OCI-LY1 (cell line): ENCODE data around the gene CTNND2.

ENCODE experiments used
- H2AFZ ChIP-seq: fragments of 200-600 bp; sonication (generic), shearing (Covaris generic); 2 replicates; pipeline ENCODE4 v1.6.0; 2014; ENCODE audit warnings: antibody characterized with exemption, mild to moderate bottlenecking, low read length
- H3F3A ChIP-seq: fragments of 200-600 bp; sonication (generic), shearing (Covaris generic); 2 replicates; pipeline ENCODE4 v1.6.0; 2014; ENCODE audit warnings: mild to moderate bottlenecking, antibody characterized with exemption, low read length, moderate library complexity; ENCODE audit not compliant: insufficient read depth
- H3K27ac ChIP-seq: fragments of 200-600 bp; sonication (generic); 2 replicates; pipeline ENCODE4 v1.5.1; 2014; ENCODE audit warnings: low read length, mixed run types, mild to moderate bottlenecking, low read depth; ENCODE audit not compliant: poor library complexity, severe bottlenecking
- H3K27me3 ChIP-seq: fragments of 200-600 bp; sonication (generic); 2 replicates; pipeline ENCODE4 v1.6.0; 2014; ENCODE audit warnings: antibody characterized with exemption, mild to moderate bottlenecking, low read length, moderate library complexity; ENCODE audit not compliant: insufficient read depth
- H3K36me3 ChIP-seq: fragments of 200-600 bp; sonication (generic); 2 replicates; pipeline ENCODE4 v1.6.1; 2014; ENCODE audit warnings: mild to moderate bottlenecking, antibody characterized with exemption, low read length, moderate library complexity, mixed read lengths; ENCODE audit not compliant: insufficient read depth
- H3K4me1 ChIP-seq: fragments of 200-600 bp; sonication (generic); 2 replicates; pipeline ENCODE4 v1.5.1; 2014; ENCODE audit warnings: mild to moderate bottlenecking, low read length, moderate library complexity; ENCODE audit not compliant: insufficient read depth, severe bottlenecking
- H3K4me2 ChIP-seq: fragments of 200-600 bp; sonication (generic), shearing (Covaris generic); 2 replicates; pipeline ENCODE4 v1.6.1; 2014; ENCODE audit warnings: low read length
- H3K4me3 ChIP-seq: fragments of 200-600 bp; sonication (generic); 2 replicates; pipeline ENCODE4 v1.5.1; 2014; ENCODE audit warnings: low read length, low read depth, mild to moderate bottlenecking, mixed read lengths; ENCODE audit not compliant: poor library complexity, severe bottlenecking
- H3K79me2 ChIP-seq: fragments of 200-600 bp; shearing (Covaris generic); 2 replicates; pipeline ENCODE4 v1.6.1; 2016; ENCODE audit warnings: mixed run types, low read length, mixed read lengths; ENCODE audit not compliant: insufficient read depth
- H3K9ac ChIP-seq: fragments of 200-600 bp; sonication (generic), shearing (Covaris generic); 2 replicates; pipeline ENCODE4 v1.6.1; 2014; ENCODE audit warnings: mild to moderate bottlenecking, low read length, mixed read lengths
- H3K9me2 ChIP-seq: fragments of 200-600 bp; sonication (generic), shearing (Covaris generic); 2 replicates; pipeline ENCODE4 v1.6.1; 2014; ENCODE audit warnings: low read depth, mild to moderate bottlenecking, low read length, mixed read lengths
- H3K9me3 ChIP-seq: fragments of 200-600 bp; shearing (Covaris generic); 2 replicates; pipeline ENCODE4 v1.6.1; 2014; ENCODE audit warnings: low read length, mixed read lengths
- H4K20me1 ChIP-seq: fragments of 200-600 bp; sonication (generic), shearing (Covaris generic); 2 replicates; pipeline ENCODE4 v1.6.0; 2016; ENCODE audit warnings: mild to moderate bottlenecking, low read length; ENCODE audit not compliant: insufficient read depth
- EZH2 ChIP-seq: fragments of 200-600 bp; sonication (generic), shearing (Covaris generic); IDR thresholded peaks from 2 replicates; pipeline ENCODE4 v1.8.0; 2017; ENCODE audit warnings: borderline replicate concordance, mixed run types, mild to moderate bottlenecking, antibody characterized with exemption, low read length, moderate library complexity, mixed read lengths
- TF ChIP-seq, protein P1 (sequence below): fragments of 200-600 bp; sonication (generic), shearing (Covaris generic); IDR thresholded peaks from 2 replicates; pipeline ENCODE4 v1.5.1; 2017; ENCODE audit warnings: mild to moderate bottlenecking, antibody characterized with exemption, low read length, moderate library complexity, mixed read lengths

Gene CTNND2

DNA sequence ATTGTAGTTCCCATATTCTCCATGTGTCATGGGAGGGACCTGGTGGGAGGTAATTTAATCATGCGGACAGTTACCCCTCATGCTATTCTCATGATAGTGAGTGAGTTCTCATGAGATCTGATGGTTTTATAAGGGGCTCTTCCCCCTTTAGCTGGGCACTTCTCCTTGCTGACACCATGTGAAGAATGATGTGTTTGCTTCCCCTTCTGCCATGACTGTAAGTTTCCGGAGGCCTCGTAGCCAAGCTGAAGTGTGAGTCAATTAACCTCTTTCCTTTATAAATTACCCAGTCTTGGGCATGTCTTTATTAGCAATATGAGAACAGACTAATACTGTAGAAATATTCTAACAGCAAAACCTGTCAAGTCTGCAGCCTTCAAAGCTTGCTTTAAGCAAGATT, 293.2 kb downstream of the CTNND2 start:
- no peaks in the 10 kb centered on the region for H3F3A ChIP-seq
- no peaks in the 10 kb centered on the region for H3K79me2 ChIP-seq
- no peaks in the 10 kb centered on the region for H4K20me1 ChIP-seq
- no peaks in the 10 kb centered on the region for H3K9me3 ChIP-seq
- H2AFZ ChIP-seq: no peak overlapping the region
- no peak overlapping the region for H3K4me2 ChIP-seq
- no peaks in the 10 kb centered on the region for H3K36me3 ChIP-seq
- H3K9ac ChIP-seq: no peak overlapping the region
- TF ChIP-seq EZH2: no peak
- TF ChIP-seq, protein P1, sequence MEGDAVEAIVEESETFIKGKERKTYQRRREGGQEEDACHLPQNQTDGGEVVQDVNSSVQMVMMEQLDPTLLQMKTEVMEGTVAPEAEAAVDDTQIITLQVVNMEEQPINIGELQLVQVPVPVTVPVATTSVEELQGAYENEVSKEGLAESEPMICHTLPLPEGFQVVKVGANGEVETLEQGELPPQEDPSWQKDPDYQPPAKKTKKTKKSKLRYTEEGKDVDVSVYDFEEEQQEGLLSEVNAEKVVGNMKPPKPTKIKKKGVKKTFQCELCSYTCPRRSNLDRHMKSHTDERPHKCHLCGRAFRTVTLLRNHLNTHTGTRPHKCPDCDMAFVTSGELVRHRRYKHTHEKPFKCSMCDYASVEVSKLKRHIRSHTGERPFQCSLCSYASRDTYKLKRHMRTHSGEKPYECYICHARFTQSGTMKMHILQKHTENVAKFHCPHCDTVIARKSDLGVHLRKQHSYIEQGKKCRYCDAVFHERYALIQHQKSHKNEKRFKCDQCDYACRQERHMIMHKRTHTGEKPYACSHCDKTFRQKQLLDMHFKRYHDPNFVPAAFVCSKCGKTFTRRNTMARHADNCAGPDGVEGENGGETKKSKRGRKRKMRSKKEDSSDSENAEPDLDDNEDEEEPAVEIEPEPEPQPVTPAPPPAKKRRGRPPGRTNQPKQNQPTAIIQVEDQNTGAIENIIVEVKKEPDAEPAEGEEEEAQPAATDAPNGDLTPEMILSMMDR: no peak
- no peaks in the 10 kb centered on the region for H3K4me1 ChIP-seq
- no peak overlapping the region for H3K27ac ChIP-seq
- no peaks in the 10 kb centered on the region for H3K27me3 ChIP-seq
- H3K4me3 ChIP-seq: no peak overlapping the region
- H3K9me2 ChIP-seq: no peaks in the 10 kb centered on the region

GRCh38 chr5:11609570-11610303, 294.5 kb downstream of the CTNND2 start:
- Histone ChIP-seq H3K27ac (no peak overlapping the region), H3K4me2 (no peak overlapping the region), H3K27me3 (no peaks in the 10 kb centered on the region), H2AFZ (no peak overlapping the region), H3K4me1 (no peaks in the 10 kb centered on the region), H4K20me1 (no peaks in the 10 kb centered on the region), H3K4me3 (no peak overlapping the region), H3K79me2 (no peaks in the 10 kb centered on the region), H3K9me2 (no peaks in the 10 kb centered on the region), H3K36me3 (no peaks in the 10 kb centered on the region), H3K9ac (no peak overlapping the region), H3K9me3 (no peaks in the 10 kb centered on the region), H3F3A (no peaks in the 10 kb centered on the region)
- TF ChIP-seq EZH2: no peak
- TF ChIP-seq, protein P1: no peak

DNA sequence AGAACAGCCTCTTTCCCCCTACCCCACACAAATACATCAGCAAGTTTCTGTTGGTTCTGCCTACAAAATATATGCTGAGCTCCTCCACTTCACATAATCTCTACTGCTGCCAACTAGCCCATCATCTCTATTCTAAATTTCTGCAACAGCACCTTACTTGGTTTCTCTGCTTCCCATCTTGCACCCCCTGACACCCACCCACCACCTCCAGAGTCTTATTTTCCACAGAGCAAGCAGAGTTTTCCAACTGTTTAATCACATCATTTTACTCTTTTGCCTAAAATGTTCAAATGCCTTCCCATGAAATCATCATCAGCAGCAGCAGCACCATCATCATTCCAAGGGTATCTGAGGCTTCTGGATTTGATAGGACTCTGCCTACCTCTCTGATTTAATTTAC, 295.7 kb downstream of the CTNND2 start:
- no peak overlapping the region for H2AFZ ChIP-seq
- no peaks in the 10 kb centered on the region for H3K9me3 ChIP-seq
- H4K20me1 ChIP-seq: no peaks in the 10 kb centered on the region
- no peak for TF ChIP-seq EZH2
- TF ChIP-seq, protein P1: no peak
- no peaks in the 10 kb centered on the region for H3K9me2 ChIP-seq
- no peak overlapping the region for H3K4me2 ChIP-seq
- H3K4me1 ChIP-seq: no peaks in the 10 kb centered on the region
- no peaks in the 10 kb centered on the region for H3F3A ChIP-seq
- H3K9ac ChIP-seq: no peak overlapping the region
- no peaks in the 10 kb centered on the region for H3K79me2 ChIP-seq
- no peaks in the 10 kb centered on the region for H3K36me3 ChIP-seq
- H3K27me3 ChIP-seq: no peaks in the 10 kb centered on the region
- no peak overlapping the region for H3K27ac ChIP-seq
- no peak overlapping the region for H3K4me3 ChIP-seq
